ENCODE data around the gene BMPR1B. TPM values are rescaled to one million over a fixed set of nuclear protein-coding genes. Genes with fewer than 3 reads are reported as not detected.

The BMPR1B gene
- total and polyA plus RNA-seq, 9 of the 15 experiments (the other 6 are each of a cell fraction or from before 2014, with no cell fraction given), result 0.01 TPM; not detected in 8

DNA sequence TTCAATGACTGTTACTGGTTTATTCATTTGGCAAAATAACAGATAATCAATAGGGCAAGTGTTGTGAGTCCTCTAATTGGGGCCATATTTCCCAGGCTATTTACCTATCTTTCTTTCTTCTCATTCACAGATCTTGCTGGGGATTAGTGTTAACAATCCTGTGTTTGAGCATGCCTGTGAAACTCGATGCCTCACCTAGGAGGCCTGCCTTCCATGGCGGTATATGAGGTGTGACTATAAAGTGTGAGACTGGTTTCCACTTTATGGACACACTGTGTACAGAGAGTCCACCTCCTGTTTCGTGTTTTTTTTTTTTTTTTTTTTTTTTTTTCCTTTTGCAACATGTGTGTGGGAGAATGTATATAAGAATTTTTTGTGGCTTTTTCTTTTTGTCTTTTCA is 199.3 kb downstream of the BMPR1B start:
- FAIRE-seq (no peak), DNase-seq (ENCODE audit: extremely low read depth in 1 of 4, low spot score in 3 of 4) (no peak), ATAC-seq (no peak)
- 0% methylated on average over 2 of the region's 3 CpGs for WGBS (ENCODE audit: insufficient coverage, low coverage, missing lambda C conversion rate)
- Histone ChIP-seq H3K27ac (ENCODE audit: extremely low read depth, low read depth, low read length) (no peak overlapping the region), H4K20me1 (replicated peaks; ENCODE audit: control insufficient read depth, insufficient read depth, low read length) (no peaks in the 10 kb centered on the region), H2AFZ (ENCODE audit: low read depth, low read length) (no peak overlapping the region), H3K9me3 (replicated peaks; ENCODE audit: control insufficient read depth, insufficient read depth, low read depth, low read length) (no peaks in the 10 kb centered on the region), H3K4me3 (no peak overlapping the region), H3K9ac (ENCODE audit: insufficient read depth in 1 of 2, low read depth in 2 of 2, low read length in 2 of 2) (no peak overlapping the region), H3K4me1 (replicated peaks in 1 of 2; ENCODE audit: control insufficient read depth in 2 of 2, insufficient read depth in 2 of 2, low read length in 2 of 2) (no peaks in the 10 kb centered on the region), H3K79me2 (ENCODE audit: control insufficient read depth, insufficient read depth, low read length) (no peaks in the 10 kb centered on the region), H3K9me1 (ENCODE audit: control insufficient read depth, insufficient read depth, low read length) (no peaks in the 10 kb centered on the region), H3K4me2 (ENCODE audit: insufficient read depth, low read length) (no peak overlapping the region), H3K36me3 (ENCODE audit: control insufficient read depth, insufficient read depth, low read length) (no peaks in the 10 kb centered on the region), H3K27me3 (ENCODE audit: control insufficient read depth in 2 of 2, insufficient read depth in 2 of 2, low read length in 2 of 2) (no peaks in the 10 kb centered on the region; a peak in 1 of 5 replicates)
- no peak for TF ChIP-seq ETV6 (IDR thresholded peaks at IDR 0.05; ENCODE audit: borderline replicate concordance in 1 of 2, low read depth in 2 of 2, low read length in 1 of 2)
- no peak for TF ChIP-seq ETV6 (CRISPR knock-in tag; IDR thresholded peaks at IDR 0.05; ENCODE audit: borderline replicate concordance)
- no peak for TF ChIP-seq SPI1 (IDR thresholded peaks at IDR 0.05; ENCODE audit: borderline replicate concordance, low read depth, low read length)
- no peak for TF ChIP-seq ZNF384 (IDR thresholded peaks at IDR 0.05; ENCODE audit: low read depth, low read length)
- no peak for TF ChIP-seq MIER1 (IDR thresholded peaks at IDR 0.05; ENCODE audit: low read depth)
- no peak for TF ChIP-seq PURB (CRISPR knock-in tag; IDR thresholded peaks at IDR 0.05; ENCODE audit: low read depth)
- no peak for TF ChIP-seq RFX7 (CRISPR knock-in tag; IDR thresholded peaks at IDR 0.05)
- TF ChIP-seq ZNF589 (CRISPR knock-in tag; IDR thresholded peaks at IDR 0.05; ENCODE audit: low read depth), result no peak
- no peak for TF ChIP-seq ZBTB8A (IDR thresholded peaks at IDR 0.05; ENCODE audit: partially characterized antibody)
- in situ Hi-C loops (cut with MboI) (no loop called here), intact Hi-C loops (cut with micrococcal nuclease) (no loop called here)
- no TSS peak for BruUV-seq (replicated peaks)
- ChIA-PET CTCF (ENCODE audit: low intra/inter-chr PET ratio) (no interaction called here), POLR2A (no interaction called here)
